ENCODE data around the gene MED14.

GRCh38 chrX:40722930-40723329, 12.4 kb downstream of the MED14 start:
- TF ChIP-seq CTCF (conservative IDR thresholded peaks at IDR 0.05) (no peak), ZFX (IDR thresholded peaks at IDR 0.05) (no peak)
